ENCODE results near the gene MMP24OS.

The MMP24OS gene

GRCh38 chr20:35277531-35278395 lies at the start of gene MMP24OS:
MMP24OS (minus strand) TSS chr20:35278122; CDS start chr20:35277929, 193 bp downstream.
- TF ChIP-seq CTCF (conservative IDR thresholded peaks at IDR 0.05) = no peak; the same call in 1 of the 2 replicates
- no peak for TF ChIP-seq ZFX (IDR thresholded peaks at IDR 0.05)
- peak within 1 kb of the TSS; percentile 86 for H3K27ac ChIP-seq

- TF ChIP-seq CTCF (conservative IDR thresholded peaks at IDR 0.05) (no peak), ZFX (IDR thresholded peaks at IDR 0.05) (no peak)
- H3K27ac ChIP-seq = peak overlapping the region; percentile 41; the same call in 1 of the 2 replicates
These were observed 49.4 kb upstream of the MMP24OS start for GRCh38 chr20:35327074-35327976.

GRCh38 chr20:35326740-35327073 lies 48.8 kb upstream of the MMP24OS start:
- peak overlapping the region; percentile 41; the same call in 1 of the 2 replicates for H3K27ac ChIP-seq
- no peak for TF ChIP-seq ZFX (IDR thresholded peaks at IDR 0.05)
- no peak for TF ChIP-seq CTCF (conservative IDR thresholded peaks at IDR 0.05)

GRCh38 chr20:35326021-35326739 lies 48.3 kb upstream of the MMP24OS start:
- TF ChIP-seq ZFX (IDR thresholded peaks at IDR 0.05) = no peak
- no peak for TF ChIP-seq CTCF (conservative IDR thresholded peaks at IDR 0.05)
- peak overlapping the region; percentile 41; the same call in 1 of the 2 replicates for H3K27ac ChIP-seq

GRCh38 chr20:35325401-35325800 lies 47.5 kb upstream of the MMP24OS start:
- H3K27ac ChIP-seq = no peak overlapping the region
- no peak for TF ChIP-seq ZFX (IDR thresholded peaks at IDR 0.05)
- no peak for TF ChIP-seq CTCF (conservative IDR thresholded peaks at IDR 0.05)

- H3K27ac ChIP-seq = no peak overlapping the region
- no peak for TF ChIP-seq ZFX (IDR thresholded peaks at IDR 0.05)
- no peak for TF ChIP-seq CTCF (conservative IDR thresholded peaks at IDR 0.05)
These were observed 42.6 kb upstream of the MMP24OS start for GRCh38 chr20:35320396-35321126.

Data from C4-2B (cell line).